NCI-H2227 (cell line): ENCODE results near the gene FAM162B.
"Not testable (repeated sequence)": the region's sequence is repeated elsewhere in the genome, so short reads cannot be mapped to it uniquely, and the experiment has no call there.

Source experiments
- DNase-seq: peaks from one replicate; lab custom pipeline; 2025; ENCODE audit not compliant: unreplicated experiment; lab: John Stamatoyannopoulos, UW

FAM162B gene

GRCh38 chr6:116730513-116730912, 35.0 kb downstream of the FAM162B start:
- DNase-seq: no peak

- DNase-seq: no peak
Measured at GRCh38 chr6:116726947-116727346, 38.6 kb downstream of the FAM162B start.

- DNase-seq: no peak
Measured at GRCh38 chr6:116714761-116715160, 50.8 kb downstream of the FAM162B start.

GRCh38 chr6:116714296-116714695, 51.2 kb downstream of the FAM162B start:
- no peak for DNase-seq

- no peak for DNase-seq
Measured at GRCh38 chr6:116705917-116706316, 59.6 kb downstream of the FAM162B start.

GRCh38 chr6:116703888-116704287, 61.6 kb downstream of the FAM162B start:
- DNase-seq: not testable (repeated sequence)
